Measurements from ENCODE around the gene CLCN6. TPM values are rescaled to one million over a fixed set of nuclear protein-coding genes. Genes with fewer than 3 reads are reported as not detected.
A peak's percentile ranks its signal among the peaks of the same experiment; 100 is the strongest.

Gene CLCN6
- total and polyA plus RNA-seq, 2 of the 13 experiments (the other 11 are each of a cell fraction or from before 2014, with no cell fraction given): 14.9 to 19.3 TPM

DNA sequence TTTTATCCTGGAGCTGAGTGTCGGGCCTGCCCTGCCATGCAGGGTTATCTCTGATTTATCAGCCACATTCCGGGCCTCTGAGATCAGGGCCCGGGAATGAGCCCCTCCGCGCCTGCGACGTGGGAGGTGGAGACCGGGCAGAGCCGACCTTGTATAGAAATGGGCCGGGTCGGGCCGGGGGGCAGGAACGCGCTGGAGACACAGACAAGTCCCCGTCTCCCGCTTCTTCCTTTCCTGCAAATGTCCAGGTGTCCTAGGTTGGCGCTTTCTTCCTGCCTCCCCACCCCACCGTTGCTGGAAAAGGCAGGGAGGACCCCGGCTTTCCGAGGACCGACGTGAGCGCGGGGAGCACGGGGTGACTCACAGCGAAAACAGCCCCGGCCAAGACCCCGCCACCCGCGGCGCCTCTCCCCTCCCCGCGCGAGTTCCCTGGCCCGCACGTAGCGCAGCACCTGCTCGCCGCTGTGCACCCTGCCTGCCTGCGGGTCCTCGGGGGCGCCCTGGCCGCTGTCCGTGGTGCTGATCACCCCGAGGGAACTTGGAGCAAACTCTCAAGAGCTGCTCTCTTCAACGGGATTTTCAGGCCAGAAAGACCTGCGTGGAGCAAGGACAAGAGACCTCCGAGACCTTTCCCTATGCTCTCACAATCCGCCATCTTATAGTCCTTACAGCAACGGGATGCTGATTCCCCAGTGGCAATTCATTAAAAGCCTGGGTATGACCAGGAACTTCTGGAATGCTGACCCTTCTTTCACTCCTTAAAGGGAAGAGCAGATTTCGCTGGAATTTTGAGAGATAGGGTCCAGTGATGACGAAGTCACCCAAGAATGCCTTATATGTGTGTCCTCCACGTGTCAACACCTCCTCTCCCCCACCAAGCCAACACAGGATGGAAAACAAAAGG is 53.2 kb downstream of the CLCN6 start (continued):
- TF ChIP-seq MAZ (IDR thresholded peaks at IDR 0.05; ENCODE audit: borderline replicate concordance, low read depth, low read length) (0 out of 2 replicates have a peak, but pooled peaks have one; percentile 49), MAZ (CRISPR knock-in tag; IDR thresholded peaks at IDR 0.05; ENCODE audit: low read depth) (peak; percentile 89), TFDP2 (CRISPR knock-in tag; IDR thresholded peaks at IDR 0.05) (no peak), SRY (CRISPR knock-in tag; IDR thresholded peaks at IDR 0.05) (peak; percentile 99; the same call in 1 of the 2 replicates), ZNF232 (CRISPR knock-in tag; IDR thresholded peaks at IDR 0.05; ENCODE audit: borderline replicate concordance) (peak; percentile 98), XRCC5 (optimal IDR thresholded peaks at IDR 0.05; ENCODE audit: low read length) (peak; percentile 86), PAF1 (CRISPR knock-in tag; IDR thresholded peaks at IDR 0.05) (no peak), CHCHD3 (CRISPR knock-in tag; IDR thresholded peaks at IDR 0.05) (peak; percentile 85; the same call in 1 of the 2 replicates), ZNF121 (CRISPR knock-in tag; IDR thresholded peaks at IDR 0.05) (no peak), ZKSCAN5 (CRISPR knock-in tag; IDR thresholded peaks at IDR 0.05) (no peak), NCOA5 (CRISPR knock-in tag; IDR thresholded peaks at IDR 0.05) (no peak), ZNF768 (CRISPR knock-in tag; IDR thresholded peaks at IDR 0.05) (peak; percentile 89), DMAP1 (CRISPR knock-in tag; IDR thresholded peaks at IDR 0.05) (no peak), ZSCAN20 (CRISPR knock-in tag; IDR thresholded peaks at IDR 0.05; ENCODE audit: borderline replicate concordance) (peak; percentile 98; the same call in 1 of the 2 replicates), ZNF274 (CRISPR knock-in tag; IDR thresholded peaks at IDR 0.05) (peak; percentile 95), TEAD3 (CRISPR knock-in tag; optimal IDR thresholded peaks at IDR 0.05; ENCODE audit: borderline replicate concordance) (peak; percentile 52), ZNF207 (IDR thresholded peaks at IDR 0.05; ENCODE audit: borderline replicate concordance) (no peak), PAX8 (CRISPR knock-in tag; IDR thresholded peaks at IDR 0.05; ENCODE audit: borderline replicate concordance) (peak; percentile 96; the same call in 1 of the 2 replicates), BATF2 (CRISPR knock-in tag; IDR thresholded peaks at IDR 0.05) (peak; percentile 91), ZNF589 (CRISPR knock-in tag; conservative IDR thresholded peaks at IDR 0.05) (peak; percentile 96), KLF11 (CRISPR knock-in tag; IDR thresholded peaks at IDR 0.05) (peak; percentile 99), ZNF468 (CRISPR knock-in tag; IDR thresholded peaks at IDR 0.05) (peak; percentile 96), ZNF761 (CRISPR knock-in tag; conservative IDR thresholded peaks at IDR 0.05) (peak; percentile 92), ZNF205 (CRISPR knock-in tag; IDR thresholded peaks at IDR 0.05) (peak; percentile 95), RARG (CRISPR knock-in tag; IDR thresholded peaks at IDR 0.05; ENCODE audit: low read depth) (0 out of 2 replicates have a peak, but pooled peaks have one; percentile 44)
- TF ChIP-seq, protein P1, sequence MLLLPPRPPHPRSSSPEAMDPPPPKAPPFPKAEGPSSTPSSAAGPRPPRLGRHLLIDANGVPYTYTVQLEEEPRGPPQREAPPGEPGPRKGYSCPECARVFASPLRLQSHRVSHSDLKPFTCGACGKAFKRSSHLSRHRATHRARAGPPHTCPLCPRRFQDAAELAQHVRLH (CRISPR knock-in tag; IDR thresholded peaks at IDR 0.05; ENCODE audit: borderline replicate concordance, low read depth): peak; percentile 99
- TF ChIP-seq, protein P2, sequence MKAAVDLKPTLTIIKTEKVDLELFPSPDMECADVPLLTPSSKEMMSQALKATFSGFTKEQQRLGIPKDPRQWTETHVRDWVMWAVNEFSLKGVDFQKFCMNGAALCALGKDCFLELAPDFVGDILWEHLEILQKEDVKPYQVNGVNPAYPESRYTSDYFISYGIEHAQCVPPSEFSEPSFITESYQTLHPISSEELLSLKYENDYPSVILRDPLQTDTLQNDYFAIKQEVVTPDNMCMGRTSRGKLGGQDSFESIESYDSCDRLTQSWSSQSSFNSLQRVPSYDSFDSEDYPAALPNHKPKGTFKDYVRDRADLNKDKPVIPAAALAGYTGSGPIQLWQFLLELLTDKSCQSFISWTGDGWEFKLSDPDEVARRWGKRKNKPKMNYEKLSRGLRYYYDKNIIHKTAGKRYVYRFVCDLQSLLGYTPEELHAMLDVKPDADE (CRISPR knock-in tag; IDR thresholded peaks at IDR 0.05): peak; percentile 95

Data from HepG2 (cell line).